HEK293 (cell line): Measurements from ENCODE around the gene VAV2.

Experiments used
- CTCF ChIA-PET: fragments of 350-600 bp; formaldehyde crosslinking; extraction: SDS; loops from one replicate; lab custom pipeline; 2021; ENCODE audit warnings: antibody characterized with exemption; lab: Yijun Ruan, JAX
- POLR2A ChIA-PET: fragments of 300-600 bp; formaldehyde crosslinking; extraction: SDS; loops from one replicate; lab custom pipeline; 2020; ENCODE audit warnings: antibody characterized with exemption, inconsistent platforms; lab: Yijun Ruan, JAX
- H3K27ac ChIP-seq: fragments of 200-500 bp; sonication (Bioruptor generic); 2 replicates; pipeline ENCODE4 v1.5.1; 2014; ENCODE audit warnings: low read depth, low read length, control low read depth, inconsistent platforms; ENCODE audit errors: extremely low read depth
- H3K36me3 ChIP-seq, 2 experiments: fragments of 200-500 bp in 1 of 2; sonication (Bioruptor generic) in 1 of 2; 1 replicate in 1 of 2; 2 replicates in 1 of 2; pipeline ENCODE4 v1.5.1; 2014 to 2017; ENCODE audit warnings: inconsistent platforms in 2 of 2, low read length in 2 of 2; ENCODE audit not compliant: control insufficient read depth in 2 of 2, insufficient read depth in 1 of 2
- H3K4me1 ChIP-seq: fragments of 200-500 bp; sonication (Bioruptor generic); 2 replicates; pipeline ENCODE4 v1.5.1; 2014; ENCODE audit warnings: mild to moderate bottlenecking, low read length, inconsistent platforms; ENCODE audit not compliant: control insufficient read depth, insufficient read depth
- H3K4me3 ChIP-seq: 2 replicates; pipeline ENCODE4 v1.5.1; 2011; ENCODE audit warnings: low read depth, mild to moderate bottlenecking, control low read depth, low read length, moderate library complexity
- H3K9me3 ChIP-seq: fragments of 200-500 bp; sonication (Bioruptor generic); 2 replicates; pipeline ENCODE4 v1.5.1; 2014; ENCODE audit warnings: low read depth, low read length, inconsistent platforms; ENCODE audit not compliant: control insufficient read depth, insufficient read depth
- GLIS1 ChIP-seq: fragments of 450-650 bp; formaldehyde crosslinking; IDR thresholded peaks from 2 replicates; pipeline ENCODE4 v1.5.1; 2016; ENCODE audit warnings: missing biosample characterization, missing genetic modification characterization
- GLIS2 ChIP-seq: fragments of 450-650 bp; formaldehyde crosslinking; IDR thresholded peaks from 2 replicates; pipeline ENCODE4 v1.5.1; 2016; ENCODE audit warnings: missing biosample characterization, missing genetic modification characterization
- HOXC10 ChIP-seq: sonication (generic); formaldehyde crosslinking; IDR thresholded peaks from 2 replicates; pipeline ENCODE4 v1.8.1; 2023; ENCODE audit warnings: mild to moderate bottlenecking, missing genetic modification reagents
- PRDM10 ChIP-seq: fragments of 450-650 bp; formaldehyde crosslinking; IDR thresholded peaks from 2 replicates; pipeline ENCODE4 v1.5.1; 2016; ENCODE audit warnings: missing biosample characterization, missing genetic modification characterization
- YY2 ChIP-seq: fragments of 450-650 bp; formaldehyde crosslinking; IDR thresholded peaks from 2 replicates; pipeline ENCODE4 v1.5.1; 2016; ENCODE audit warnings: missing biosample characterization, missing genetic modification characterization
- ZBTB21 ChIP-seq: fragments of 450-650 bp; formaldehyde crosslinking; IDR thresholded peaks from 2 replicates; pipeline ENCODE4 v1.5.1; 2017; ENCODE audit warnings: missing biosample characterization, missing genetic modification characterization
- ZFP37 ChIP-seq: fragments of 450-650 bp; formaldehyde crosslinking; IDR thresholded peaks from 2 replicates; pipeline ENCODE4 v1.5.1; 2016; ENCODE audit warnings: missing biosample characterization, missing genetic modification characterization
- ZNF10 ChIP-seq: fragments of 450-650 bp; formaldehyde crosslinking; IDR thresholded peaks from 2 replicates; pipeline ENCODE4 v1.5.1; 2017; ENCODE audit warnings: missing biosample characterization, missing genetic modification characterization
- ZNF140 ChIP-seq: fragments of 450-650 bp; formaldehyde crosslinking; IDR thresholded peaks from 2 replicates; pipeline ENCODE4 v1.5.1; 2016; ENCODE audit warnings: missing biosample characterization, missing genetic modification characterization
- ZNF146 ChIP-seq: fragments of 450-650 bp; formaldehyde crosslinking; IDR thresholded peaks from 2 replicates; pipeline ENCODE4 v1.5.1; 2016; ENCODE audit warnings: missing biosample characterization, missing genetic modification characterization
- ZNF157 ChIP-seq: fragments of 450-650 bp; formaldehyde crosslinking; IDR thresholded peaks from 2 replicates; pipeline ENCODE4 v1.5.1; 2016; ENCODE audit warnings: missing biosample characterization, missing genetic modification characterization
- ZNF16 ChIP-seq: fragments of 450-650 bp; formaldehyde crosslinking; IDR thresholded peaks from 2 replicates; pipeline ENCODE4 v1.5.1; 2016; ENCODE audit warnings: low read depth, missing biosample characterization, missing genetic modification characterization
- ZNF174 ChIP-seq: fragments of 450-650 bp; formaldehyde crosslinking; IDR thresholded peaks from 2 replicates; pipeline ENCODE4 v1.5.0; 2017; ENCODE audit warnings: missing biosample characterization, mild to moderate bottlenecking, missing genetic modification characterization
- ZNF221 ChIP-seq: fragments of 450-650 bp; formaldehyde crosslinking; IDR thresholded peaks from 2 replicates; pipeline ENCODE4 v1.5.1; 2017; ENCODE audit warnings: missing biosample characterization, missing genetic modification characterization, borderline replicate concordance
- ZNF341 ChIP-seq: fragments of 450-650 bp; formaldehyde crosslinking; IDR thresholded peaks from 2 replicates; pipeline ENCODE4; 2016; ENCODE audit warnings: low read depth, missing biosample characterization, missing genetic modification characterization
- ZNF521 ChIP-seq: fragments of 450-650 bp; formaldehyde crosslinking; IDR thresholded peaks from 2 replicates; pipeline ENCODE4 v1.5.1; 2017; ENCODE audit warnings: missing biosample characterization, mild to moderate bottlenecking, missing genetic modification characterization
- ZNF600 ChIP-seq: fragments of 450-650 bp; formaldehyde crosslinking; IDR thresholded peaks from 2 replicates; pipeline ENCODE4 v1.5.1; 2016; ENCODE audit warnings: missing biosample characterization, missing genetic modification characterization
- ZNF658 ChIP-seq: fragments of 450-650 bp; formaldehyde crosslinking; IDR thresholded peaks from 2 replicates; pipeline ENCODE4; 2016; ENCODE audit warnings: missing biosample characterization, missing genetic modification characterization
- ZNF701 ChIP-seq: fragments of 450-650 bp; formaldehyde crosslinking; IDR thresholded peaks from 2 replicates; pipeline ENCODE4 v1.5.1; 2016; ENCODE audit warnings: missing biosample characterization, missing genetic modification characterization
- ZNF791 ChIP-seq: fragments of 450-650 bp; formaldehyde crosslinking; IDR thresholded peaks from 2 replicates; pipeline ENCODE4 v1.5.1; 2016; ENCODE audit warnings: missing biosample characterization, missing genetic modification characterization
- ZNF837 ChIP-seq: fragments of 450-650 bp; formaldehyde crosslinking; IDR thresholded peaks from 2 replicates; pipeline ENCODE4 v1.5.1; 2016; ENCODE audit warnings: missing biosample characterization, missing genetic modification characterization
- TF ChIP-seq, protein P1 (sequence below): fragments of 450-650 bp; formaldehyde crosslinking; IDR thresholded peaks from 2 replicates; pipeline ENCODE4 v1.5.1; 2016; ENCODE audit warnings: missing biosample characterization, missing genetic modification characterization
- TF ChIP-seq, protein P2 (sequence below): fragments of 450-650 bp; formaldehyde crosslinking; IDR thresholded peaks from 2 replicates; pipeline ENCODE4 v1.5.1; 2017; ENCODE audit warnings: missing biosample characterization, missing genetic modification characterization

Gene VAV2

DNA sequence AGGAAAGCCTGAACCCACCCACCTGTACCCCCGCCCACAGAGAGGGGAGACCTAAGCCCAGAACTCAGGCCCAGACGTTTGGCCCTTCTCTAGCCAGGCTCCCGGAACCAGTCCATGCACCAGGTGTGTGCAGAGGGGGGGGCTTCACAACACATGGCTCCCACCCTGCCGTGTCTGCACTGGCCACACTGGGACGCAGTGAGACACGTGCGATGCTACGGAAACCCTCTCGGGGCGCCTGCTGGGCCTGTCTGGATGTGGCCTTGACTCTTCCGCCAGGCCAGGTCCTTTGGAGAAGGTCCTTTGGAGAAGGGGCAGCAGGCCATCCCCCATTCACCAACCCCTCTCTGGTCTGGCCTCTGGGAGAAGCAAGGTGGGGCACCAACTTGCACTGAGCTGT lies 195.6 kb downstream of the VAV2 start:
- CTCF ChIA-PET = interaction anchor here (3.1 to 7.2 kb wide), 2 partner anchors 14 to 198 kb away, joined by 16 to 136 read pairs; no protein-coding TSS in a partner anchor
- H3K36me3 ChIP-seq = peaks cover 0 to 9% of the 10 kb centered on the region in 2 experiments; a peak in 2 of 3 replicates
- no peaks in the 10 kb centered on the region for H3K9me3 ChIP-seq
- no peak overlapping the region for H3K27ac ChIP-seq
- H3K4me1 ChIP-seq = no peaks in the 10 kb centered on the region
- TF ChIP-seq ZNF174 (no peak), GLIS1 (tag by site-specific recombination) (no peak), ZNF157 (tag by site-specific recombination) (no peak), ZNF146 (tag by site-specific recombination) (no peak), ZNF658 (no peak), ZNF701 (tag by site-specific recombination) (no peak), PRDM10 (tag by site-specific recombination) (no peak), ZNF10 (tag by site-specific recombination) (no peak), HOXC10 (CRISPR knock-in tag) (no peak), YY2 (tag by site-specific recombination) (no peak), ZFP37 (no peak), ZNF221 (no peak), ZNF341 (tag by site-specific recombination) (no peak), ZNF791 (tag by site-specific recombination) (no peak), ZNF521 (tag by site-specific recombination) (no peak)
- POLR2A ChIA-PET = interaction anchor here (1.0 to 1.6 kb wide), 2 partner anchors 14 to 197 kb away, joined by 3 to 4 read pairs; no protein-coding TSS in a partner anchor
- no peak overlapping the region for H3K4me3 ChIP-seq

- no peak for TF ChIP-seq ZNF146 (tag by site-specific recombination)
- TF ChIP-seq ZNF16 = peak; percentile 58; the same call in 1 of the 2 replicates
- no peak for TF ChIP-seq ZNF140
- no peak for TF ChIP-seq ZBTB21 (tag by site-specific recombination)
- TF ChIP-seq YY2 (tag by site-specific recombination) = no peak
- TF ChIP-seq, protein P1, sequence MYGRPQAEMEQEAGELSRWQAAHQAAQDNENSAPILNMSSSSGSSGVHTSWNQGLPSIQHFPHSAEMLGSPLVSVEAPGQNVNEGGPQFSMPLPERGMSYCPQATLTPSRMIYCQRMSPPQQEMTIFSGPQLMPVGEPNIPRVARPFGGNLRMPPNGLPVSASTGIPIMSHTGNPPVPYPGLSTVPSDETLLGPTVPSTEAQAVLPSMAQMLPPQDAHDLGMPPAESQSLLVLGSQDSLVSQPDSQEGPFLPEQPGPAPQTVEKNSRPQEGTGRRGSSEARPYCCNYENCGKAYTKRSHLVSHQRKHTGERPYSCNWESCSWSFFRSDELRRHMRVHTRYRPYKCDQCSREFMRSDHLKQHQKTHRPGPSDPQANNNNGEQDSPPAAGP = peak; percentile 46; the same call in 1 of the 2 replicates
- TF ChIP-seq, protein P2, sequence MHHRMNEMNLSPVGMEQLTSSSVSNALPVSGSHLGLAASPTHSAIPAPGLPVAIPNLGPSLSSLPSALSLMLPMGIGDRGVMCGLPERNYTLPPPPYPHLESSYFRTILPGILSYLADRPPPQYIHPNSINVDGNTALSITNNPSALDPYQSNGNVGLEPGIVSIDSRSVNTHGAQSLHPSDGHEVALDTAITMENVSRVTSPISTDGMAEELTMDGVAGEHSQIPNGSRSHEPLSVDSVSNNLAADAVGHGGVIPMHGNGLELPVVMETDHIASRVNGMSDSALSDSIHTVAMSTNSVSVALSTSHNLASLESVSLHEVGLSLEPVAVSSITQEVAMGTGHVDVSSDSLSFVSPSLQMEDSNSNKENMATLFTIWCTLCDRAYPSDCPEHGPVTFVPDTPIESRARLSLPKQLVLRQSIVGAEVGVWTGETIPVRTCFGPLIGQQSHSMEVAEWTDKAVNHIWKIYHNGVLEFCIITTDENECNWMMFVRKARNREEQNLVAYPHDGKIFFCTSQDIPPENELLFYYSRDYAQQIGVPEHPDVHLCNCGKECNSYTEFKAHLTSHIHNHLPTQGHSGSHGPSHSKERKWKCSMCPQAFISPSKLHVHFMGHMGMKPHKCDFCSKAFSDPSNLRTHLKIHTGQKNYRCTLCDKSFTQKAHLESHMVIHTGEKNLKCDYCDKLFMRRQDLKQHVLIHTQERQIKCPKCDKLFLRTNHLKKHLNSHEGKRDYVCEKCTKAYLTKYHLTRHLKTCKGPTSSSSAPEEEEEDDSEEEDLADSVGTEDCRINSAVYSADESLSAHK (tag by site-specific recombination) = peak; percentile 98
- TF ChIP-seq ZNF837 (tag by site-specific recombination) = no peak
- TF ChIP-seq ZNF600 (tag by site-specific recombination) = 0 out of 2 replicates have a peak, but pooled peaks have one; percentile 23
- no peak for TF ChIP-seq ZFP37
- TF ChIP-seq GLIS2 = no peak
- CTCF ChIA-PET = interaction anchor here (0.7 to 7.2 kb wide), 3 partner anchors 13 to 317 kb away, joined by 4 to 136 read pairs (median 29); no protein-coding TSS in a partner anchor
- POLR2A ChIA-PET = interaction anchor here (1.6 kb wide), 1 partner anchor 13 kb away, joined by 4 read pairs; no protein-coding TSS in a partner anchor
Measured at GRCh38 chr9:133795049-133795448, 197.1 kb downstream of the VAV2 start.

More at GRCh38 chr9:133795049-133795448, 197.1 kb downstream of the VAV2 start:
- Histone ChIP-seq H3K9me3 (no peaks in the 10 kb centered on the region), H3K4me3 (no peak overlapping the region), H3K27ac (no peak overlapping the region), H3K4me1 (no peaks in the 10 kb centered on the region), H3K36me3 (peaks cover 0 to 10% of the 10 kb centered on the region in 2 experiments; a peak in 2 of 3 replicates)
